Measurements from ENCODE around the gene GPR160.

GPR160 gene

GRCh38 chr3:170027233-170028102 lies 10.3 kb upstream of the GPR160 start:
- no peak for DNase-seq (ENCODE audit: low spot score)

- no peak for DNase-seq (ENCODE audit: low spot score)
Measured at GRCh38 chr3:170033489-170033888, 4.3 kb upstream of the GPR160 start.

DNA sequence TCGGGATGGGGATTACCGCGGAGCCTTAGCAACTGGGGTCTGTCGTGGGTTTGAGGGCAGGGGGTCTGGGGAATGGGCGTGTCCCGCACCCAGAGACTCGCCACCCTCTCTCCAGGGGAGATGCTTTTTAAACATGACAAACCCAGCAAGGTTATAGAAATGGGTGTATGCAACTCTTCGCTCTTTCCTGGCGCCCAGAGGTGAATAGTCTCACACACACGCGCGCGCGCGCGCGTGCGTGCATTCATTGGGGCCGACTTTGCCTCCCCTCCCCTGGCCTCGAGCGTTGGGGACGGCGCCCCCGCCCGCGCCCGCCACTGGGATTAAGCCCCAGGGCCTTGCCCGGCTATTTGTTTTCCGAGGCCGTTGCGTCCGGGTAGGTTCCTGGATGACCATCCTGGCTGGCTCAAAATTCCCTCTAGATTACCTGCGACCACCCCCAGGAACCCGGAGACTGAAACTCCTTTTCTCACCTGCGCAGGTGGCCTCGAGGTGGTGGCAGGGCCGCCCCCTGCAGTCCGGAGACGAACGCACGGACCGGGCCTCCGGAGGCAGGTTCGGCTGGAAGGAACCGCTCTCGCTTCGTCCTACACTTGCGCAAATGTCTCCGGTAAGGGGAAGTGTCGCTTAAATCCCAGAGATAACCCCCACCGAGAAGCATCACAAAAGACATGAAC lies 777 bp downstream of the GPR160 start:
- DNase-seq (ENCODE audit: low spot score), result no peak

GRCh38 chr3:170040418-170040817 lies 2.6 kb downstream of the GPR160 start:
- no peak for DNase-seq (ENCODE audit: low spot score)

GRCh38 chr3:170043506-170043905 lies 5.7 kb downstream of the GPR160 start:
- no peak for DNase-seq (ENCODE audit: low spot score)

GRCh38 chr3:170044271-170044670 lies 6.5 kb downstream of the GPR160 start:
- DNase-seq (ENCODE audit: low spot score), result peak; percentile 44

GRCh38 chr3:170044795-170045244 lies 7.0 kb downstream of the GPR160 start:
- DNase-seq (ENCODE audit: low spot score), result peak; percentile 46

DNA sequence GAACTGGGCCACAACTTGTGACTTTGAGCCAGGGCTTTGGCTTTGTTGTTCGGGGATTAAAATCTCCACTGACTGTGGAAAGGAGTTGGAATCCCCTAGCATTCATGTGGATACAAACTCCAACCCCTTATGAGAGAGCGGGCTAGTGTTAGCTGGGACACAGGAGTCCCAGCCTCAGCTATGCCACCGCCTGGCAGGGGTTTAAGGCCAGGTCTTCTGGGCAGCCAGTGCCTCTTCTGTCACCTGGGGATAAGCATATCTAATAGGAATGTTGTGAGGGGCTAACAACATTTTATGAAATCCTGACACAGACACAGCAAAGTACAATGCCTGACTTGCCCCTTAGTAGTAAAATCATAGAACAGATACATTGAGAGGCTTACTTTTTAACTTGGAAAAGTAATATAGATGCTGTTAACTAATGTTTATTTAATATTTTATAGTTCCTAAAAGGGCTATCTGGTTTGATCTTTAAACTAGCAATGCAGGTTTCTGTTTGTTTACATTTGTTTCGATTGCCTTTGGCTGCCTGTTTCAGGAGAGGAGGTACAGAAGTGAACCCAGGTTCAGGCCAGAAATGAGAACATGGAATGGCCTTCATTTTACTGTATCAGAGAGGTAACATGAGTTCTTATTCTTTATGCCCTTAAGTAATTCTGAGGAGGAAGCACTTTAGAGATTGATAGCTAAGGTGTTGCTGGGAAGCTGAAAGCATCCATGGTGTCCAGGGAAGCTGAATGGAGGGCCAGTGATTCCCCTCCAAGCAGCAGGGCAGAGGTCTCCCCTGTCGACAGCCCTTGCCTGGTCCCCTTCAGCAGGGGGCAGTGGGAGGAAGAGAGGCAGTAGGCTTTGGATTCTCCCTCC lies 8.7 kb downstream of the GPR160 start:
- no peak for DNase-seq (ENCODE audit: low spot score)

DNA sequence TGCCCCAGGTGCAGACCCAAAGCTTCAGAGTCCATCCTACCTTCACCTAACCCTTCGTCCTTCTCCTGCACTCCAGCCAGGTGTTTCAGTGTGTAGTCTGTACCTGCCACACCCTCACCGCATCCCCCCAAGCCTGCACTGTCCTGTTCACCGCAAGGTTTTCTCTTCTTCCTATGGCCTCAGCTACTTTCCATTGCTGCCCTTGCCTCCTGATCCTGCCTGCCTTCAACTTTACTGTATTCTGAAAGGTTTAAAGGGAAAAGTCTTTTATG lies 9.3 kb downstream of the GPR160 start:
- no peak for DNase-seq (ENCODE audit: low spot score)

DNA sequence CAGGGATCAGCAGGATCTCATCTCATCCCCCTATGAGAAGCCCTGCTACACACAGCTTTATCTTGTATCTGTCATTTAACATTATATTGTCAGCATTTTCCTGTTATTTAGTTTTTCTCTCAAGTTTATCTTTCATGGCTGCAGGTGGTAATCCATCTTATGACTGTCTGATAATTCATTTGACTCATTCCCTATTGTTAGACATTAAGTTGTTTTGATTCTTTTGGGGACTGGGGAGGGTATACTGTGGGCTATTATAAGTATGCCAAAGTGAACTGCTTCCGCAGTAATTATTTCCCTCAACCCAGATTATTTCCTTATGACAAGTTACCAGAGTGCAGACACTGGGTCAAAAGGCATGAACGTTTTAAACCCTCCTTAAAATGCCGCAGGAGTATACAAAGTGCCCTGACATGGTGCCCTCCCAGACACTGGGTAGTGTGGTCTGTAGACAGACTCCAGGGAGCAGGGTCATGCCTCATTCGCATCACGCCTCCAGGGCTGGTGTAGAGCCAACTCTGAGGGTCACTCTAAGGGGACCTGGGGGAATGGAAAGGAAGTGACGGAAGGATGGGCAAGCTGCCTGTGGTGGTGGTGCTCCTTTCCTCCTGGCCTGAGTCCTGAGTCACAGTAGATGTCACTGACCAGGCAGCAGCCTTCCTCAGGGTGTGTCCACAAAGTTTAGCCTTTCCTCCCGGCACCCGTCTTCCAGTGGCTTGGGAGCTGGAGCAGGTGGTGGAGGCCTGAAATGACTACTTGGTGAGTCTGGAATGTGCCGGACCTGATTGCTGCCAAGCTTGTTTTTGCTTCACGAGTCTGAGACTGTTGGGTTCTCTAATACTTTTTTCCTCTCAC lies 11.6 kb downstream of the GPR160 start:
- DNase-seq (ENCODE audit: low spot score), result no peak

DNA sequence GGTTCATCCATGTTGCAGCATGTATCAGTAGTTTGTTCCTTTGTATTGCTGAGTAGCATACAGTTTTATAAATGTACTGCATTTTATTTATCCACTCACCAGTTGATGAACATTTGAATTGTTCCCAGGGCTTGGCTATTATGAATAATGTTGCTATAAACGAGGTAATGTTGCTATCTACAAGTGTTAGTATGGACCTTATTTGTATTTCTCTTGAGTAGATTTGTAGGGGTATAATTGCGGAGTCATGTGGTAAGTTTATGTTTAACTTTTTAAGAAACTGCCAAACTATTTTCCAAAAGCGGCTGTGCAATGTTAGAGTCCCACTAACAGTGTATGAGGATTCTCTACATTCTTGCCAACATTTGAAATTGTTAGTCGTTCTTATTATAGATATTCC lies 13.0 kb downstream of the GPR160 start:
- no peak for DNase-seq (ENCODE audit: low spot score)

DNA sequence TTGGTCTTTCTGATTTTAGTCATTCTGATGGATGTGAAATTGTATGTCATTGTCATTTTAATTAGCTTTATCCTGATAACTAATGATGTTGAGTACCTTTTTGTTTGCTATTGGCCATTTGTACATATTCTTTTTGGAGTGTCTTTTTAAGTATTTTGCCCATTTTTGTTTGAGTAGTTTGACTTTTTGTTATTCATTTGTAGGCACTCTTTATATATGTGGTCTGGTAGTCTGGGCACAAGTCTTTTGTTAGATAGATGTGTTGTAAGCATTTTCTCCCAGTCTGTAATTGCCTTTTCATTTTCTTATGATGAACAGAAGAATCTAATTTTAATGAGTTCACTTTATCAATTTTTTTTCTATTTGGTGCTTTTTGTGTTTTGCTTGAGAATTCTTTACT lies 14.6 kb downstream of the GPR160 start:
- no peak for DNase-seq (ENCODE audit: low spot score)

DNA sequence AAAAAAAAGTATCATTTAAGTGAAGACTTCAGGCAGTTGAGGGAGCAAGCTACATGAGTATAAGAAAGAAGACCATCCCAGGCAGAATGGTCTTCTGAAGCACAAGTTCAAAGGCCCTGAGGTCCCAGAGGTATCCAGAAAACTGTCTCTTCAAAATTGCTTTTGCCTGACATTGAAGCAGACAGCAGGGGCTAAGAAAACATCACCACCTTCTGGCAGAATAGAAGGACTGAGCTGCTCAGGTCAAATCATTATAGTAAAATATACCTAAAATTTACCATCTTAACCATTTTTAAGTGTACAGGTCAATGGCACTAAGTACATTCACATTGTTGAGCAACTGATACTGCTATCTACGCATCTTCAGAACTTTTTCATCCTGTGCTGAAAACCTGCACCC lies 16.4 kb downstream of the GPR160 start:
- no peak for DNase-seq (ENCODE audit: low spot score)

GRCh38 chr3:170055209-170055608 lies 17.4 kb downstream of the GPR160 start:
- DNase-seq (ENCODE audit: low spot score), result no peak

DNA sequence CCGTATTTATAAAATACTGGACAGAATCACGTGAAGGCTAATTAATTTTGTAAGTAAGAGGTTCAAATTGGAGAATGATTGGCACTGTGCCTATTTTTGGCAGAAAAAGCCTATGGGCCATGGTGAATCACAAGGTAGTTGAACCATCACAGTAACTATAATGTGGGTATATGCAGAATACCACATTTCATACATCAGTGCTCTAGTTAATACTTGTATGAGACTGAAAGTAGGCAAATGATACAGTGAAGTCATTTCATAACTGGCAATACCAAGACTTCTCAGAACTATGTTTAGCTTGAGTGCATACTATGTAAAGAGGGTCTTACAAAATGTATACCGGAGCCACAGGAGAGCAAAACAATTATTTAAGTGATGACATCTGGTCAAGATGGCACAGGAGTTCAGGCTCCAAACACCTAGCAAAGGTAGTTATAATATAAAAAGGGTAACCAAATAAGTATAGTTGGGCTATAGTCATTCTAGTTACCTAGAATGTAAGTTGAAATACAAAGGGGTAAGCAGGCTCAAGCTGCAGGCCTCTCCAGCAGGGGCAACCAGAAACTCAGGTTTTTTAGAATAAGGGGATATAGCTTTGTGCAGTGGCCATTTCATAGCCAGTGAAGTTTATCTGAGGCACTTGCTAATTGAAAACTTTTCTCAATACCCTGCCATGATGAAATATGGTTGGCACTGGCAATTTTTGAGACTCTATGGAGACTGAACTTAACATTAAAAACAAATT lies 19.1 kb downstream of the GPR160 start:
- no peak for DNase-seq (ENCODE audit: low spot score)

GRCh38 chr3:170057550-170057949 lies 19.8 kb downstream of the GPR160 start:
- no peak for DNase-seq (ENCODE audit: low spot score)

DNA sequence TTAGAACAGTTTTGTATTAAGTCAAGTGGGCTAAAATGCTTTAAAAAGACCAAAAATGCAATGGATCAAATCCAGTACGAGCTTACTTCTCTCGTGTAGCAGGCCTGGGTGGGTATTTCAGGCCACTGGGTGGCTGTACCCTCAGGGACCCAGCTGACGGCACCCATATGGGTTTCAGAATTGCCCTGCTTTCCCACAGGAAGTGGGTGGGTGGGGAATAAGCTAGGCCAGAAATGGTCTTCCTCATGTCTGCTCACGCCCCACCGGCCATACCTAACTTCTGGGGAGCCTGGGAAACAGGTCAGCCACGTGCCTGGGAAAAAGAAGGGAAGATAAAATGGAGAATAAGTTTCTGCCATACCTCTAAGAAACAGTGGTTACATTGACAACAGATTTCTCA lies 20.3 kb downstream of the GPR160 start:
- no peak for DNase-seq (ENCODE audit: low spot score)

DNA sequence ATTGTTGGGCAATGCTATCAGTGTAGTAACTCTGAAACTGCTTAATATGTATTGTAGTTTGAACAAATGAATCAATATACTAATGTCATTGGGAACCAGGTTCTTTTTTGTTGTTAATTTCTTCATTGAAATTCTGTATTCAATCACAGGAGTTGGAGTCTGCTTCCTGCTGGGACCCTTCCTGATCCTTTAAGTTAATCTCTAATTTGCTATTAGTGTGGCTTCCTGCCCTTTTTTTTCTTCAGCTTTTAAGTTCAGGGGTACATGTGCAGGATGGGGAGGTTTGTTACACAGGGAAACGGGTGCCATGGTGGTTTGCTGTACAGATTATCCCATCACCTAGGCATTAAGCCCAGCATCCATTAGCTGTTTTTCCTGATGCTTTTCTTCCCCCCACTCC lies 21.7 kb downstream of the GPR160 start:
- no peak for DNase-seq (ENCODE audit: low spot score)

DNA sequence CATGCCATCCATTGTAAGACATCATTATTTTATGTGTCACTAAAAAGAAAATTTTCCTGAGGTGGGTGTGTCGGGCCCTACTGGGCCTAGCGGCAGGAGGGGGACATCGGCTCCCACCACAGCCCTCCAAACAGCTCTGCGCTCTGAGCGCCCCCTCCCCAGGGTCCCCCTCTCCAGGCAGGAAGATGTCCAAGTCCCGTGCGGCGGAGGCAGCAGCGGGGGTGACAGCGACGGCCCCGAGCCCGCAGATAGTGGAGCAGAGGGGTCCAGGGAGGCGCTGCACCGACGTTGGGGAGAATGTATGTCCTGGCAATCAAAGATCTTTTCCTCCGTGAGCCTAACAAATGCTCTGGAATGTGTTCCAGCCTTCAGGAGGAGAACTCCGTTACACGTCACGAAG lies 24.3 kb downstream of the GPR160 start:
- DNase-seq (ENCODE audit: low spot score), result no peak

GRCh38 chr3:170062769-170063168 lies 25.0 kb downstream of the GPR160 start:
- DNase-seq (ENCODE audit: low spot score), result no peak

- DNase-seq (ENCODE audit: low spot score), result no peak
Measured at GRCh38 chr3:170063691-170064090, 25.9 kb downstream of the GPR160 start.
